ENCODE measurements around the gene GOLPH3.

GRCh38 chr5:32147236-32147635, 26.9 kb downstream of the GOLPH3 start:
- TF ChIP-seq REST (IDR thresholded peaks at IDR 0.05; ENCODE audit: borderline replicate concordance) (no peak), CTCF (IDR thresholded peaks at IDR 0.05; ENCODE audit: poor library complexity, severe bottlenecking) (no peak), MXI1 (conservative IDR thresholded peaks at IDR 0.05; ENCODE audit: poor library complexity, severe bottlenecking) (no peak), EP300 (conservative IDR thresholded peaks at IDR 0.05; ENCODE audit: poor library complexity, severe bottlenecking) (no peak), EZH2 (IDR thresholded peaks at IDR 0.05; ENCODE audit: borderline replicate concordance, insufficient read depth, low read length, poor library complexity, severe bottlenecking) (no peak), TAF1 (IDR thresholded peaks at IDR 0.05; ENCODE audit: low read depth) (no peak)

Data from neural cell (in vitro differentiated cells).